Measurements from ENCODE around the gene ZNHIT2. TPM values are rescaled to one million over a fixed set of nuclear protein-coding genes. Genes with fewer than 3 reads are reported as not detected.

Gene ZNHIT2
- total and polyA plus RNA-seq, 11 donors: 5.5 to 15.5 (median 8.0) TPM

GRCh38 chr11:65069217-65069616 is 48.3 kb downstream of the ZNHIT2 start:
- Histone ChIP-seq H3K36me3 (no peaks in the 10 kb centered on the region), H3K27me3 (no peaks in the 10 kb centered on the region), H3K4me3 (no peak overlapping the region), H3K9me3 (no peaks in the 10 kb centered on the region), H3K27ac (no peak overlapping the region), H3K4me1 (no peaks in the 10 kb centered on the region)
- no peak for TF ChIP-seq CTCF (IDR thresholded peaks at IDR 0.05)
- TF ChIP-seq POLR2A (IDR thresholded peaks at IDR 0.05): no peak
- WGBS, 4 donors: 60 to 71% (median 70%) methylated on average over 9 of the region's 9 CpGs
- intact Hi-C loops (cut with DNase I): no loop called here
- ATAC-seq (no peak), DNase-seq (no peak)

GRCh38 chr11:65067446-65067845 is 50.1 kb downstream of the ZNHIT2 start:
- Histone ChIP-seq H3K4me1 (no peaks in the 10 kb centered on the region), H3K27ac (no peak overlapping the region), H3K4me3 (no peak overlapping the region), H3K36me3 (no peaks in the 10 kb centered on the region), H3K9me3 (no peaks in the 10 kb centered on the region), H3K27me3 (no peaks in the 10 kb centered on the region)
- ATAC-seq: no peak
- 78 to 89% (median 84%) methylated on average over 10 of the region's 10 CpGs for WGBS, 4 donors
- DNase-seq: no peak
- TF ChIP-seq CTCF (IDR thresholded peaks at IDR 0.05) (no peak), POLR2A (IDR thresholded peaks at IDR 0.05) (no peak)
- intact Hi-C loops (cut with DNase I): no loop called here

GRCh38 chr11:65066805-65067291 is 50.7 kb downstream of the ZNHIT2 start:
- Histone ChIP-seq H3K27me3 (no peaks in the 10 kb centered on the region), H3K9me3 (no peaks in the 10 kb centered on the region), H3K36me3 (no peaks in the 10 kb centered on the region), H3K4me3 (no peak overlapping the region), H3K27ac (no peak overlapping the region), H3K4me1 (no peaks in the 10 kb centered on the region)
- WGBS, 4 donors: 69 to 86% (median 83%) methylated on average over 3 to 4 of the region's 4 CpGs
- DNase-seq (no peak), ATAC-seq (no peak)
- TF ChIP-seq POLR2A (IDR thresholded peaks at IDR 0.05) (no peak), CTCF (IDR thresholded peaks at IDR 0.05) (no peak)
- intact Hi-C loops (cut with DNase I): no loop called here

Small RNA genes within 50 kb of the gene (microRNA-seq; reads per million reads assigned to microRNA genes)
- 0 to 0.62 (median 0.10) reads per million in 4 donors for gene MIR6751

Other genes starting within 250 kb of the ZNHIT2 start
- 100 to 1,000 TPM in 1 of 9 donors, 10 to 100 TPM in 8; 38.2 to 102 (median 58.2) TPM for gene EHD1, start 239.1 kb downstream of the ZNHIT2 start, total RNA-seq
- gene EHD1, start 239.1 kb downstream of the ZNHIT2 start, polyA plus RNA-seq: 10 to 100 TPM; 27.9 to 50.4 TPM
- 10 to 100 TPM; 11.4 to 38.5 (median 18.4) TPM for gene ATG2A, start 200.5 kb downstream of the ZNHIT2 start, total RNA-seq
- gene ATG2A, start 200.5 kb downstream of the ZNHIT2 start, polyA plus RNA-seq: 10 to 100 TPM; 12.8 to 16.1 TPM
- 10 to 100 TPM; 17.5 to 32.5 (median 22.3) TPM for gene PPP2R5B, start 193.0 kb downstream of the ZNHIT2 start, total RNA-seq
- gene PPP2R5B, start 193.0 kb downstream of the ZNHIT2 start, polyA plus RNA-seq: 10 to 100 TPM; 27.1 to 34.3 TPM
- gene GPHA2, start 181.8 kb downstream of the ZNHIT2 start, total RNA-seq: under 1 TPM in 1 of 9 donors, not detected in 8; 0.48 TPM
- not detected for gene GPHA2, start 181.8 kb downstream of the ZNHIT2 start, polyA plus RNA-seq
- gene MAJIN, start 145.6 kb downstream of the ZNHIT2 start, total RNA-seq: not detected
- gene MAJIN, start 145.6 kb downstream of the ZNHIT2 start, polyA plus RNA-seq: not detected
- gene BATF2, start 120.7 kb downstream of the ZNHIT2 start, total RNA-seq: 10 to 100 TPM in 1 of 9 donors, 1 to 10 TPM in 7, under 1 TPM in 1; 0.87 to 33.4 (median 1.5) TPM
- 1 to 10 TPM; 1.6 to 2.0 TPM for gene BATF2, start 120.7 kb downstream of the ZNHIT2 start, polyA plus RNA-seq
- 100 to 1,000 TPM in 7 of 9 donors, 10 to 100 TPM in 2; 90.3 to 241 (median 116) TPM for gene ARL2, start 103.5 kb downstream of the ZNHIT2 start, total RNA-seq
- 100 to 1,000 TPM; 126 to 158 TPM for gene ARL2, start 103.5 kb downstream of the ZNHIT2 start, polyA plus RNA-seq
- 10 to 100 TPM; 12.7 to 33.0 (median 17.9) TPM for gene SNX15, start 90.3 kb downstream of the ZNHIT2 start, total RNA-seq
- 10 to 100 TPM; 14.8 to 29.5 TPM for gene SNX15, start 90.3 kb downstream of the ZNHIT2 start, polyA plus RNA-seq
- gene SAC3D1, start 76.5 kb downstream of the ZNHIT2 start, total RNA-seq: 1 to 10 TPM; 4.3 to 9.1 (median 6.2) TPM
- 10 to 100 TPM in 1 of 2 donors, 1 to 10 TPM in 1; 4.8 to 14.6 TPM for gene SAC3D1, start 76.5 kb downstream of the ZNHIT2 start, polyA plus RNA-seq
- 1 to 10 TPM; 2.6 to 7.4 (median 3.4) TPM for gene NAALADL1, start 59.1 kb downstream of the ZNHIT2 start, total RNA-seq
- 1 to 10 TPM; 2.7 to 7.4 TPM for gene NAALADL1, start 59.1 kb downstream of the ZNHIT2 start, polyA plus RNA-seq
- gene CDCA5, start 33.7 kb downstream of the ZNHIT2 start, total RNA-seq: 10 to 100 TPM in 1 of 9 donors, 1 to 10 TPM in 2, under 1 TPM in 6; 0.42 to 11.6 (median 0.81) TPM
- under 1 TPM; 0.38 to 0.83 TPM for gene CDCA5, start 33.7 kb downstream of the ZNHIT2 start, polyA plus RNA-seq
- 10 to 100 TPM; 19.6 to 42.8 (median 25.0) TPM for gene ZFPL1, start 33.5 kb downstream of the ZNHIT2 start, total RNA-seq
- 10 to 100 TPM; 28.1 to 44.4 TPM for gene ZFPL1, start 33.5 kb downstream of the ZNHIT2 start, polyA plus RNA-seq
- 100 to 1,000 TPM in 6 of 9 donors, 10 to 100 TPM in 3; 78.4 to 165 (median 106) TPM for gene VPS51, start 21.5 kb downstream of the ZNHIT2 start, total RNA-seq
- gene VPS51, start 21.5 kb downstream of the ZNHIT2 start, polyA plus RNA-seq: 10 to 100 TPM; 94.2 to 94.3 TPM
- 100 to 1,000 TPM in 3 of 9 donors, 10 to 100 TPM in 6; 25.1 to 752 (median 78.6) TPM for gene TM7SF2, start 5.8 kb downstream of the ZNHIT2 start, total RNA-seq
- 10 to 100 TPM; 17.6 to 59.9 TPM for gene TM7SF2, start 5.8 kb downstream of the ZNHIT2 start, polyA plus RNA-seq
- gene FAU, start 4.4 kb upstream of the ZNHIT2 start, total RNA-seq: 100 to 1,000 TPM; 388 to 652 (median 636) TPM
- 1,000 to 10,000 TPM in 1 of 2 donors, 100 to 1,000 TPM in 1; 973 to 1,119 TPM for gene FAU, start 4.4 kb upstream of the ZNHIT2 start, polyA plus RNA-seq
- gene MRPL49, start 4.6 kb upstream of the ZNHIT2 start, total RNA-seq: 10 to 100 TPM; 33.1 to 66.6 (median 42.1) TPM
- gene MRPL49, start 4.6 kb upstream of the ZNHIT2 start, polyA plus RNA-seq: 10 to 100 TPM; 13.7 to 59.2 TPM
- 10 to 100 TPM; 21.7 to 65.8 (median 28.2) TPM for gene SYVN1, start 16.8 kb upstream of the ZNHIT2 start, total RNA-seq
- gene SYVN1, start 16.8 kb upstream of the ZNHIT2 start, polyA plus RNA-seq: 10 to 100 TPM; 13.9 to 34.5 TPM
- gene SPDYC, start 52.5 kb upstream of the ZNHIT2 start, total RNA-seq: not detected
- gene SPDYC, start 52.5 kb upstream of the ZNHIT2 start, polyA plus RNA-seq: not detected
- 100 to 1,000 TPM in 2 of 9 donors, 10 to 100 TPM in 7; 67.8 to 139 (median 86.1) TPM for gene CAPN1, start 64.2 kb upstream of the ZNHIT2 start, total RNA-seq
- gene CAPN1, start 64.2 kb upstream of the ZNHIT2 start, polyA plus RNA-seq: 100 to 1,000 TPM in 1 of 2 donors, 10 to 100 TPM in 1; 69.6 to 114 TPM
- gene POLA2, start 144.3 kb upstream of the ZNHIT2 start, total RNA-seq: 1 to 10 TPM; 3.2 to 9.0 (median 4.2) TPM
- gene POLA2, start 144.3 kb upstream of the ZNHIT2 start, polyA plus RNA-seq: 1 to 10 TPM; 4.3 to 6.7 TPM
- gene CDC42EP2, start 197.2 kb upstream of the ZNHIT2 start, total RNA-seq: 10 to 100 TPM in 4 of 9 donors, 1 to 10 TPM in 5; 3.3 to 25.0 (median 8.9) TPM
- 10 to 100 TPM; 10.3 to 16.3 TPM for gene CDC42EP2, start 197.2 kb upstream of the ZNHIT2 start, polyA plus RNA-seq
- gene DPF2, start 216.2 kb upstream of the ZNHIT2 start, total RNA-seq: 10 to 100 TPM; 41.0 to 55.4 (median 46.2) TPM
- 10 to 100 TPM; 22.9 to 35.1 TPM for gene DPF2, start 216.2 kb upstream of the ZNHIT2 start, polyA plus RNA-seq
- under 1 TPM in 7 of 9 donors, not detected in 2; 0.19 to 0.91 (median 0.47) TPM for gene TIGD3, start 237.1 kb upstream of the ZNHIT2 start, total RNA-seq
- under 1 TPM; 0.29 to 0.42 TPM for gene TIGD3, start 237.1 kb upstream of the ZNHIT2 start, polyA plus RNA-seq

All from heart left ventricle (tissue), 16 donors.